GM21723 (cell line): ENCODE data around the gene LRP1B.
"Not testable (repeated sequence)": the region's sequence is repeated elsewhere in the genome, so short reads cannot be mapped to it uniquely, and the experiment has no call there.

Experiments used
- ATAC-seq: cut with Tn5 transposase; IDR thresholded peaks from one replicate; pipeline ENCODE4 v1.9.1; 2021; ENCODE audit warnings: mild to moderate bottlenecking, moderate library complexity; ENCODE audit not compliant: unreplicated experiment

LRP1B gene

DNA sequence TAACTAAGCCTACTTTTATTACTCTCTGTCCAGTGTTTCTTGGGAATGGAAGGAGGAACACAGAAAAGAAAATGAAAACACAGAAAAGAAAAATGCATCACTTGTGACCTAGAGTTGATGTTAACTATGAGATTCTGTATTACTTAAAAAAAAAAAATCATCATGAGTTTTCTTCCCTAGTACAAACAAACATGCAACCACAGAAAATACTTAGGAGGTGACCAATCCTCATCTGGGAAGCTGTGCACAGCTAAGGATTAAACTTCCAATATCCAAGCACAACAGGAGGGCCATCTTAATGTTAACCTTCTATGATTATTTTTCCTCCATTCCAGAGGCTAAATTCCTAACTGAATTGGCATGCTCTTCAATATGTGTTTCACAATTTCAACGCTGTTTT is 1140.4 kb downstream of the LRP1B start:
- no peak for ATAC-seq

DNA sequence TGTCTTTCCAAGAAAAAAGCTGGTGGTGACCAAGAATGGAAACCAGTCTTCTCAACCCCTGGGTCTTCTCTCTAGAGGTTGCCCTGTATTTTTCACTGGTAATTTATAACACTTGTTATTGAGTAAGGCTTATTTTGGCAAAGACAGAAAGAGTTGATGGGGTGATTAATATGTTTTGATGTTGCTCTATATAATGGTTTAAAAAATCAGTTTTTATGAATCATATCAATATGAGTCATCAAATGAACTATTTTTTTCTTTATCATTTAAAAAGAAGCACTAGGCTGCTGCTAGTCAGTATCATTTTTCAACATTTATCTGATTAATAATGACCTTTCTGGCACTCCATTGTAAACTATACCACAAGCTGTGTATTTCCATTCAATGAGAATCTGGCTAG is 1142.2 kb downstream of the LRP1B start:
- ATAC-seq = no peak

DNA sequence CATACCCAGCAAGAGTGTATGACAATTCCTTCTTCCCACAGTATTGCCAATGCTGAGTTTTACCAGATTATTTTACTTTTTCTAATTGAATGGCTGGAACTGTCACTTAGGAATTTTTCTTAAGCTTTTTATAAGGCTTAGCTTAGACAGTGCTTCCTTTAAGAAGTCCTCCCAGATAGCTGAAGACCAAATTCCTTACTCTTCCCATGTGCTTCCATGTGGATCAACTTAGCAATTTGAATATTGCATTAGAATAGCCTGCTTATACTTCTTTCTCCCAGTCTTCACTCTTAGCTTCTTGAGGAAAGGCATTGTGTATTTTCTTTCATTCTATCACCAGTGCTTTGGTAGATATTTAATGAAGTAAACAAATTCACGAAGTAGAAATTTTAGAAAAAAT is 1144.4 kb downstream of the LRP1B start:
- ATAC-seq = no peak

DNA sequence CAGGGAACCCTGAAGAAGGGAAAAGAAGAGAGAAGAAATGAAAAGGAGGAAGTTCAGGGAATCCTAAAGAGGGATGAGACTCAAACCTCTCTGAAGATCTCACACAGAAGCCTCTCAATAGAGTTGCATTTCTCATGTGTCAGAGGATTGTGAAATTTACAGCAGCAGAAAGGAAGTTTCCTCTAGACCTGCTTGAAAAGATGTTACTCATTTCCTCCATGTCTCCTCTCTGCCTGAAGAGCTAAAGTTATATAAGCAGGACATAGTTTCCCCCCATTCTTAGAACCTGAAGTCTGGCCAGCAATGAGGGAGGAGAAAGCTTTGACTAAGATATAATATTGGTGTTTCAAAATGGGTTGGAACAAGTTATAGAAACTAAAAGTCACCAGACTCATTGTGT is 1155.6 kb downstream of the LRP1B start:
- no peak for ATAC-seq

DNA sequence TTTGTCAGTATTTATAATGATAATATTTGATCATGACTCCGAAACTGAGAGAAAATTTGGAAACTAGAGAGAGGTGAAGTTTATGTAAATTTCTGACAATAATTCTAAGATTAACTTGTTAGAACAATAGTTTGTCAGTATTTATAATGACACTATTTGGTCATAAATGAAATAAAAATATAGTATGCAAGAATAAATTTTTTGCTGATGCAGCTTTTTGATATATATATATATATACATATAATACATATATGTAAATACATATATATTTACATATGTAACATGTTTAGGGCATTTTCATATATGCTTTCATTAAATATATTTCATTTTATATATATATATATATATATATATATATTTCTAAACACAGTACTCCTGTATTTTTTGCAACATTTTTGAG is 1158.1 kb downstream of the LRP1B start:
- no peak for ATAC-seq

DNA sequence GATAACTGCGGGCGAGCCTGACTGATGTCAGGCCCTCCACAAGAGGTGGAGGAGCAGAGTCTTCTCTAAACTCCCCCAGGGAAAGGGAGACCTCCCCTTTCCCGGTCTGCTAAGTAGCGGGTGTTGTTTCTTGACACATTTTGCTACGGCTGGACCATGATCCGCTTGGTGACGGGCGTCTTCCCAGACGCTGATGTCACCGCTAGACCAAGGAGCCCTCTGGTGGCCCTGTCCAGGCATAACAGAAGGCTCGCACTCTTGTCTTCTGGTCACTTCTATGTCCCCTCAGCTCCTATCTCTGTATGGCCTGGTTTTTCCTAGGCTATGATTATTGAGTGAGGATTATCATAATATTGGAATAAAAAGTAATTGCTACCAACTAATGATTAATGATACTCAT is 1166.5 kb downstream of the LRP1B start:
- not testable (repeated sequence) for ATAC-seq

DNA sequence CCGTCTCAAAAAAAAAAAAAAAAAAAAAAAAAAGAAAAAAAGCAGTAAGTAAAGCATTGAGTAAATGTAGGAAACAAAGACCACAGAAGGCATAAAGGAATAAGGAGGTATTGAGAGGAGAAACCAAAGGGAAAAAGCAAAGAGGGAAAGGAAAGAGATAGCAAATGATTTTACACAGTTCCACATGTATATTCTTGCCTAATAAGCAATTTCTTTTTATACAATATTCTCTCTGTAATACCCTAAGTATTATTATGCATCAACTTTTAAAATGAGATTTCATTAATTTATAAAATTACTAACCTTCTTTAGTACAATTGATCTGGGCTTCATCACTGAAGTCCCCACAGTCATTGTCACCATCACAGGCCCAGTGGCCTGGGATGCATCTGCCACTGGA is 1180.9 kb downstream of the LRP1B start:
- ATAC-seq = no peak

DNA sequence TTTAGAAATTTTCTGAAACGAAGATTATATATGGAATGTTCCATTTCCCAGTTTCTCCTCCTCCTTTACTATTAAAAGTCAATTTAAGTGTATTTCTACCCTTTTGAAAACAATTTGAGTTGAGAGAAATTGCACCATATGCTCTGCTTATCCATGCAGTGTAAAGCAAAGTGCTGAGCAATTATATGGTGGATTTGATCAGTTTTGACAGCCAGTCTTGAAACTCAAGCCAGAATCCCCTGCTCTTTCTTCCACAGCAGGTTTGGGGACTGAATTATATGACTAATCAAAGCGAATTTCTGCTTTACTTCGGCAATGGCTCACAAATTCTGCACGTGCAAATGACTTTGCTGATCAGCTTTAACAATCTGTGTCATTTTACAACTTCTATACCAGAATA is 1183.6 kb downstream of the LRP1B start:
- no peak for ATAC-seq

DNA sequence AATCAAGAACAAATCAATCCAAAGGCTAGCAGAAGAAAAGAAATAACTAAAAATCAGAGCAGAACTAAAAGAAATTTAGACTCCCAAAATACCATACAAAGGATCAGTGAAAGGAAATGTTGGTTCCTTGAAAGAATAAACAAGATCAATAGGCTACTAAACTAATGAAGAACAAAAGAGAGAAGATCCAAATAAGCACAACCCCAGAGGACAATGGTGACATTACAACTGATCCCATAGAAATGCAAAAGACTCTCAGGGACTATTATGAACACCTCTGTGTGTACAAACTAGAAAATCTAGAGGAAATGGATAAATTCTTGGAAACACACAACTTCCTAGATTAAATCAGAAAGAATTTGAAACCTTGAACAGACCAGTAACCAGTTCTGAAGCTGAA is 1186.9 kb downstream of the LRP1B start:
- no peak for ATAC-seq

DNA sequence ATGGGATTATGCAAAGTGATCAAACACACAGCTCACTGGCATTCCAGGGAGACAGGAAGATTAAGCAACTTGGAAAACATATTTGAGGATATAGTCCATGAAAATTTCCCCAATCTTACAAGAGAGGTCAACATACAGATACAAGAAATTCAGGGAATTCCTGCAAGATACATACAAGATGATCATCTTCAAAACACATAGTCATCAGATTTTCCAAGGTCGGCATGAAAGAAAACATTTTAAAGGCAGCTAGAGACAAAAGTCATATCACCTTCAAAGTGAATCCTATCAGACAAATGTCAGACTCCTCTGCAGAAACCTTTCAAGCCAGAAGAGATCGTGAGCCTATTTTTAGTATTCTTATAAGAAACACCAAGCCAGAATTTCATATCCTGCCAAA is 1188.5 kb downstream of the LRP1B start:
- no peak for ATAC-seq

DNA sequence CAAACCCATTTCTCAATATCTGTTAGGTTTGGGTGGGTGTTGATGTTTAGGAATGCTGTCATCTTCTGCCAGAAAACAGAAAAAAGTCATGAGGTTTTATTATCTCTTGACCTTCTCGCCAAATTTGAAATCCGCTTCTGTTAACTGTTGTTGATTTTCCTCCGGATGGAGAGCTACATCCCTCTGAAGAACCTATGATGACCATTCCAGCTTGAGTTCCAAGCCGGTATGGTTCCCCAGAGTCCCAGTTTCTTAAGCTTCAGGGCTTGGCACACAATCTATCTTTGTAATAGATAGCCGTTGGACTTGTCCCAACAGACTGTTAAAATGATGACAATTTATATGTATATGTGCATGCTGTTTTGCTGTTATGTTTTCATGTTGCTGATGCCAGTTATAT is 1201.0 kb downstream of the LRP1B start:
- ATAC-seq = no peak

DNA sequence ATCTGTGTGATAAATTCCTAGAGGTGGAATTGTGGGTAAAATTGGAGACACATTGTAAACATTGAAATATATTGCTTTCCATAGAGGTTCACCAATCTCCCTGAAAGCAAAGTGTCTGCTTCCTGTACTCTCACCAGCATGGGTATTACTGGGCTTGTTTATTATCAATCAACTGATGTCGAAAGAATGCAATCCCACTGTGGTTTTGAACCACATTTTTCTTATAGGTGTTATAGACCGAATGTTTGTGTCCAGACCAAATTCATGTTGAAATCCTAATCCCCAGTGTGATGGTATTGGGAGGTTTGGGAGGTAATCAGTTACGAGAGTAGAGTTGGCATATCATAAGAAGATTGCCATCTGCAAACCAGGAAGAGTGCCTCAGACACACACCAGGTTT is 1212.4 kb downstream of the LRP1B start:
- ATAC-seq = no peak

DNA sequence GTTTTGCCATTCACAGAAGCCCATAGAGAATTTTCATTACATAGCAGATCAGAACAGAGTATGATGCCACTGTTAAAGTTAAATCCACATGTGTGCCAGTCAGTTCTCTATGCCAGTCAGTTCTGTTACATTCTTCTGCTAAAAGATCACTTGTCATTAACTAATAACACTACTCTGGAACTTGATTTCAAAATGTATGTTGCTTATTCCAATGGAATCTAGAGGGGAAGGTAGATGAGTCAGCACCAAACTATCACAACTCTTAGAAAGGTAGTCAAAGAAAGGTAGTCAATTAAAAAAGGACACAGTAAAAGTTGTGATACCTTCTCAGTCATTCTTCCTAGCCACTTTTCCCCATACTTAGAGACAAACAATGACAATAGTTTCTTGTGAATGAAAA is 1214.4 kb downstream of the LRP1B start:
- no peak for ATAC-seq

DNA sequence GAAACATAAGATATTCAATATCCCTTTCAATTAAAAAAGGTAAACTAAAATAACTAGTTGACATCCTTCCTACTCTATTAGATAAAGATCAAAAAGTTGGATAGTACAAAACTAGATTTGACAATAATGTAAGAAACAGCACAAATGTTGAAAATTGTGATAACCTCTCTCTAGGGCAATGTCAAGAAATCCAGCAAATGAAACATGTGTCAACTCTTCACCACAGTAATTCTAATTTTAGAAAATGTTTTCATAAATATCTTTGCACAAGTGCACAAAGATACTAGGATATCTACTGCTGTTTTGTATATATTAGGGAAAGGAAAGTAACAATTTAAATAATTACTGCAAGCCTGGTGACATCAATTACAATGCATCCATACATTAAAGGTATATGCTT is 1220.1 kb downstream of the LRP1B start:
- ATAC-seq = no peak

DNA sequence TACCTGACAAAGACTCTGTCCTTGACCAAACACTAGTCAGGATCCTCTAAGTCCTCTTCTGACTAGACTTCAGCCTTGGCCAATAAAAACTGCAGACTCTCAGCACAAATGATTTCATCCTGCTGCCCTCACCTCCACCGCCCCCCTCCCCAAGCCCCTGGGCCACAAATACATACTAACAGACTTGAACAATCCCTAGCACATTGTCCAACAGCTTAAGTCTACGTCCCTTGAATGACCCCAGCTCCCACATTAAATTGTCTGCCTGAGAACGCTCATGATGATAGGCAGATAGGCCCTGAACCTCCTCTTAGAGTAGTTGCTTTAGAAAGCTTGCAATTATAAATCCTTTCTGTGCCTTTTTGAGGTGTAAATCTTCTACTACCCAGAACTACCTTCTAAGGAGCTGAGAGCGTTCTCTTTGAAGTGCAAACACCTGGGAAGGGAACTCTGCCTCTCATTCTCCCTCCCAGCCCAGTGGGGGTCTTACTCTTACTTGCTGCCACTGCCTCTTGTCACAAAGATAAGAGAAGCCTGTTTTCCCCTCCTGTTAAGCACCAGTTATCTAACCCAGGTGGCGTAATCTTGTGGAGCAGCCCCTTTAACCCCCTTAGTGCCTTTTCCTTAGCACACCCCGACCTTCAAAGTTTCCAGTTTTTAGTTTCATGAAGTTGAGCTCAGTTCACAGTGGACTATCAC is 1225.6 kb downstream of the LRP1B start:
- no peak for ATAC-seq

DNA sequence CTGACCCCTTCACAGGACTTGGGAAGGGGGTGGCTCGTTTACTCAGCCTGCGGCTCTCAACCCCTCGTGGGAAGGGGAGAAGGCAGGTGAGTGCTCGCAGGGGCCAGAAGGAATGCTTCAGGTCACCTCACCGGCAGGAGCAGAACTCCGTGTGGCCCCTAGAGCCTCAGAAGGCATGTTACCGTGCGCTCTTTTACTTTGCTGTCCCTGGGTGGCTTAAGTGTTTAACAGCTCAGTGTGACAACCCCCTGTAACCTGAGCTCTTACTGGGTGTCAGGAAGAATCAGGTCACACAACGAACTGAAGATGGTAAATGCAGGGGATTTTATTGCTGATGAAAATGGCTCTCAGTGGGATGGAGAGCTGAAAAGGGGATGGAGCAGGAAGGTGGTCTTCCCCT is 1235.4 kb downstream of the LRP1B start:
- no peak for ATAC-seq

DNA sequence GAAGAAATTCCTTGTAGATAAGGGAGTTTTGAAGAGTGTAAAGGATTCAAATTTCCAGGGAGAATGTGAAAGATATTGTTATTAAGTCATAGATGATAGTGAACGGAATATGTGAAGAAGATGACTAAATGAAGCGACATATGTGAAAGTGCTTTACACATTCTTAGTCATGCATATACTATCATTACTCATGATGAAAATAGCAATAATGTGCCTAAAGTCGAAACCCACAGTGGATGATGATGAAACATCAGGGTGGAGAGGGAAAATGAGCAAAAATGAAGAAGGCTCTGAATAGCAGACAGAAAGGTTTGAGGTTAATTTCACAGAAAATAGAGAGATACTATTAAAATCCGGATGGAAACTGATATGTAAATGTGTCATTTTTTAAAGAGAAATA is 1237.1 kb downstream of the LRP1B start:
- no peak for ATAC-seq

DNA sequence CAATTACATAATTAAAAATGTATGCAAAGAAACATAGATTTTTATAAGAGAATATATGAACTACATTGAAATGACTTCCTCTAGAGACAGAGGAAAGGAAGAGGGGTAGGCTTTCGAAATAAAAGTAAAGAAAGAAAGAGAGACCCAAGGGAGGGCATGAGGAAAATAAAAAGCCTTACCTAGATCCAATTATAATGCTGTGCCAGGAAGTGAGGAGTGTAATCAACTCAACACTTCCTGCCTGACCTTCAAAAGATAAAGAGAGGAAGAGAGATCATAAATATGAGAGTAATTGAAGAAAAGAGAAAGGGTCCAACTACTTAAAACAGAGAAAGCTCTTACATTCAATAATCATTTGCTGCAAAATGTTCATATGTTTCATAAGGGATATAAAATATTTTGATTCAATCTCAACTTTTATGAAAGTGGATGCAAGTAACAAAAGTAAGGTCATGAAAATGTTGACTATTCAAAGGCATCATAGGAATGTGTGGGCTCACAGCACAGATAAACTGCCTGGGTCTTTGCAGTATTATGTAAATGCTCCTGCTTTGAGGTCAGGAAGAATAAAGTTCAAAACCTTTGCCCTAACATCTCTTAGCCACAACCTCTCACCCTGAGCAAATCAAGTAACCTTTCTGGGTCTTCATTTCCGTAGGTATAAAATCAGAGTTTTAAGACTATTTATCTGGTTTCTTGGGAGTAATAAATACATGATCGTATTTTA is 1237.7 kb downstream of the LRP1B start:
- no peak for ATAC-seq

DNA sequence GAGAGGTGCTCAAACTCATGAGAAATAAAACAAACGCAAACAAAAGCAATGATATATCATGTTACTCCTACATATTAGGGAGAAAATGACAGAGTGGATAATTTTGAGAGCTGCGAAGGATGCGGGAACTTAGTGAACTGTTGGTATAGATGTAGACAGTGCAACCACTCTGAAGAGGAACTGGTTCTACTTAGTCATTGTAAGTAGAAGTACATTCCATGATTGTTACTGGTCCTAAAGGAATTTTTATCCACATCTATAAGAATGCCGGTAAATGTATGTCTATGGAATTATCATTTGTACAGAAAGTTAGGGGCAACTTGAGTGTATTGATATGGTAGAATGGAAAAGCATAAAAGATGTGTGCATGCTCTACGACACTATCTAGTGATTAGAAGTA is 1238.4 kb downstream of the LRP1B start:
- no peak for ATAC-seq

DNA sequence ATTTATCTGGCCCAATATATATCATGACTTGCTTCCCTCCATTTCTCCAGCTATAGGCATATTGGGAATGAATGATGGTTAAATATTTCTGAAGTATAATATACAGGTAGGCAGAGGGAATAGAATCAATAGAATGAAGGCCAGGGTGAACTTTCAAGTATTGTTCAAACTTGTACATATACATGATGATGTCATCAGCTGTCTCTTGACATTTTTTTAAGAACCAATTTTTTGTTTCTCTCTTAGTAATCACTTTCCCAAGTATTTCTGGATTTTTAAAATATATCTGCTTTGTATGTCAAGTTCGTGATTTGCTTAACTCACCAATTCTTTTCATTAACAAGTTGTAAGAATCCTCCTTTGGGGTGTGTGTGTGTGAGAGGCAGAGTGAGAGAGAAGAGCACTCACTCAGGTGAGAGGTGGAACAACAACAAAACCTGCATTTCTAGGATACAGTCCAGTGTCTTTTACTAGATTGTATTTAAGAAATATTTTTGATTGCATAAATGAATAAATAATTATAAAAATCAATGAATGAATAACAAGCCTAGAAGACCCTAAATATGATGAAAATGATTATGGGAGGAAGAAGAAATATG is 1239.1 kb downstream of the LRP1B start:
- ATAC-seq = no peak

DNA sequence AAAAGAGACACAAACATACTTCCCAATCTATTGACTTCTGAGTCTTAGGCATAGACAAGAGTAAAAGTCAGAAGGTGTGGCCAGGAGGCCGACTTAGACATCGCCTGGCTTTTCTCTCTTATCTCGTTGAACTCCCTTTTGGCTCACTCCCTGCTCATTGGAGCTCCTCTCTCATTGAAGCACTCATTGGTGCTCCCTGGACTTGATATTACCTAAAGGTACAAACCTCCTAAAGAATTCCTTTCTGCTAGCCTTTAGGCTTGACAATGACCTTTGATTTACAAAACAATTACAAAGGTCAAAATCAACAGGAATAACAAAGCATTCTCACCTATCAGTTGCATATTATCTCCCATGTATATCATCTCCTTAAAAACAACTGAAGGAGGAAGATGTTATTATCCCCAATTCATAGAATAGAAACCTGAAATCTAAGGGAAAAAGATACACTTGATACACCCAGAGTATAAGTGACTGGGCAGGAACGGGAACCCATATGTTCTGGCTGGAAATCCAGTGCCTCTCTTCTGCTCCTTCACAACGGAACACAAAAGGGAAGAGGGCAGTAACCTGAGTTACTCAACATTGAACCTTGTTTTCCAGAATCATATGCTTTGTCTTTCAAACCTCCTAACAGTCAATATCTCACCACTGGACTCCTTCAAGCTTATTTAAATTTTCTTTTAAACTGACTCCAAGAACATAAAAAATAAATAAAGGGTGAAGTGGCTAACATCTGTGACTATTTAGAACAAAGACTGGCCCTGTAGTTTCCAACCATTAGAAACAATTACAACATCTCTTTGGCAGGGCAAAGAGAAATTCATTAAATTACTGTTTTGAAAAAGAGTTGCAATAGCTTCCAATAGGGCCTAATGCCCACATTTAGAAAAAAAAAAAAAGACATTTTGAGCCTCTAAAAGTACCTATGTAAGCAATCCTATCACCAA is 1247.9 kb downstream of the LRP1B start:
- ATAC-seq = no peak
